Mesendoderm (in vitro differentiated cells): Measurements from ENCODE around the gene SRRM3.
"Not testable (repeated sequence)": the region's sequence is repeated elsewhere in the genome, so short reads cannot be mapped to it uniquely, and the experiment has no call there.

Source experiments
- DNase-seq: peaks from one replicate; pipeline ENCODE4 v3.0.0; 2013
- H2AK5ac ChIP-seq: 2 replicates; pipeline ENCODE4 v1.6.1; 2013; ENCODE audit warnings: low read length, inconsistent platforms
- H2BK120ac ChIP-seq: 2 replicates; pipeline ENCODE4 v1.6.1; 2013; ENCODE audit warnings: low read depth, mild to moderate bottlenecking, low read length, moderate library complexity, mixed read lengths
- H2BK15ac ChIP-seq: replicated peaks from 2 replicates; pipeline ENCODE4 v1.6.1; 2013; ENCODE audit warnings: low read depth, mild to moderate bottlenecking, moderate library complexity
- H2BK5ac ChIP-seq: 2 replicates; pipeline ENCODE4 v1.6.1; 2013; ENCODE audit warnings: low read length, inconsistent platforms
- H3K18ac ChIP-seq: 2 replicates; pipeline ENCODE4 v1.6.1; 2013; ENCODE audit warnings: mild to moderate bottlenecking, low read length, mixed read lengths
- H3K23ac ChIP-seq: one replicate; pipeline ENCODE4 v1.6.1; 2013; ENCODE audit warnings: low read length
- H3K27ac ChIP-seq: 2 replicates; pipeline ENCODE4 v1.5.1; 2013; ENCODE audit warnings: low read depth, mild to moderate bottlenecking, inconsistent platforms, low read length, moderate library complexity
- H3K27me3 ChIP-seq: 2 replicates; pipeline ENCODE4 v1.6.1; 2013; ENCODE audit warnings: low read length, control low read depth, mild to moderate bottlenecking, inconsistent platforms; ENCODE audit not compliant: insufficient read depth, poor library complexity
- H3K36me3 ChIP-seq: 2 replicates; pipeline ENCODE4 v1.6.1; 2013; ENCODE audit warnings: low read length, inconsistent platforms; ENCODE audit not compliant: control insufficient read depth, insufficient read depth
- H3K4ac ChIP-seq: one replicate; pipeline ENCODE4 v1.6.1; 2013; ENCODE audit warnings: low read depth, mild to moderate bottlenecking, low read length, moderate library complexity
- H3K4me1 ChIP-seq: 2 replicates; pipeline ENCODE4 v1.6.1; 2013; ENCODE audit warnings: low read depth, low read length, inconsistent platforms; ENCODE audit not compliant: control insufficient read depth
- H3K4me2 ChIP-seq: 2 replicates; pipeline ENCODE4 v1.6.1; 2013; ENCODE audit warnings: low read length
- H3K4me3 ChIP-seq: 2 replicates; pipeline ENCODE4 v1.5.1; 2013; ENCODE audit warnings: mild to moderate bottlenecking, low read length
- H3K56ac ChIP-seq: one replicate; pipeline ENCODE4 v1.6.1; 2013; ENCODE audit warnings: low read length
- H3K79me1 ChIP-seq: 2 replicates; pipeline ENCODE4 v1.6.1; 2013; ENCODE audit warnings: low read length, inconsistent platforms
- H3K79me2 ChIP-seq: 2 replicates; pipeline ENCODE4 v1.6.1; 2013; ENCODE audit warnings: mild to moderate bottlenecking, low read length; ENCODE audit not compliant: control insufficient read depth, insufficient read depth
- H3K9ac ChIP-seq: 2 replicates; pipeline ENCODE4 v1.6.1; 2013; ENCODE audit warnings: low read length, inconsistent platforms
- H4K5ac ChIP-seq: one replicate; pipeline ENCODE4 v1.6.1; 2013; ENCODE audit warnings: low read length
- H4K8ac ChIP-seq: one replicate; pipeline ENCODE4 v1.6.1; 2013; ENCODE audit warnings: low read depth, mild to moderate bottlenecking, control low read depth, low read length, moderate library complexity
- WGBS: extraction: QIAGEN DNeasy Blood & Tissue Kit; methylation state at CpG from one replicate; pipeline ENCODE4 v1.1.7; 2013; ENCODE audit warnings: low lambda C conversion rate, missing lambda C conversion rate; ENCODE audit not compliant: insufficient coverage; ENCODE audit errors: extremely low coverage; 5-methylcytosine and 5-hydroxymethylcytosine counted together

Gene SRRM3

DNA sequence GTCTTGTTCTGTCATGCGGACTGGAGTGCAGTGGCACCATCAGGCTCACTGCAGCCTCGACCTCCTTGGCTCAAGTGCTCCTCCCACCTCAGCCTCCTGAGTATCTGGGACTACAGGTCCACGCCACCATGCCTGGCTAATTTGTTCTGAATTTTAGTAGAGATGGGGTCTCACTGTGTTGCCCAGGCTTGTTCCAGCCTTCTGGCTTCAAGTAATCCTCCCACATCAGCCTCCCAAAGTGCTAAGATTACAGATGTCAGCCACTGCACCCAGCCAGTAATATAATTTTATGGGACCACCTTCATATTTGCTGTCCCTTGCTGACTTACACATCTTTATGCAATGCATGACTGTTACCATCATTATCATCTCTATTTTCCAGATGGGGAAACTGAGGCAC lies 99.3 kb downstream of the SRRM3 start:
- Histone ChIP-seq H3K4ac (no peak overlapping the region), H3K9ac (no peak overlapping the region), H2BK5ac (no peak overlapping the region), H3K4me1 (no peaks in the 10 kb centered on the region), H4K8ac (no peak overlapping the region), H3K36me3 (no peaks in the 10 kb centered on the region), H3K79me2 (no peaks in the 10 kb centered on the region), H4K5ac (no peak overlapping the region), H3K56ac (no peak overlapping the region), H2BK120ac (no peak overlapping the region), H3K79me1 (no peaks in the 10 kb centered on the region), H3K27me3 (no peaks in the 10 kb centered on the region), H2AK5ac (no peak overlapping the region), H3K23ac (no peak overlapping the region), H3K27ac (no peak overlapping the region), H3K18ac (no peak overlapping the region), H2BK15ac (no peak overlapping the region), H3K4me2 (no peak overlapping the region), H3K4me3 (no peak overlapping the region)
- no peak for DNase-seq
- WGBS, result no CpG with 5 or more reads among the region's 3 CpGs

GRCh38 chr7:76302347-76303201 lies 100.9 kb downstream of the SRRM3 start, which contains the start of gene HSPB1:
Gene HSPB1, plus strand, starts transcription at chr7:76302673. Its CDS starts 40 bp downstream, at chr7:76302713.
- H2BK120ac ChIP-seq, result no peak within 1 kb of the TSS
- H2BK15ac ChIP-seq, result no peak within 1 kb of the TSS
- peak within 1 kb of the TSS; percentile 82 for H3K27ac ChIP-seq
- peak within 1 kb of the TSS; percentile 85 for H3K18ac ChIP-seq
- H4K5ac ChIP-seq, result no peak within 1 kb of the TSS
- H3K4me2 ChIP-seq, result peak within 1 kb of the TSS; percentile 63
- H3K79me1 ChIP-seq, result no peaks in the 10 kb centered on the region
- H3K36me3 ChIP-seq, result no peaks in the 10 kb centered on the region
- H3K4me1 ChIP-seq, result no peaks in the 10 kb centered on the region
- peak within 1 kb of the TSS; percentile 7 for H4K8ac ChIP-seq
- H2BK5ac ChIP-seq, result peak within 1 kb of the TSS; percentile 2
- H3K4me3 ChIP-seq, result peak within 1 kb of the TSS; percentile 67
- peak within 1 kb of the TSS; percentile 93 for H3K56ac ChIP-seq
- no CpG with 5 or more reads among the region's 75 CpGs for WGBS
- no peak within 1 kb of the TSS for H3K23ac ChIP-seq
- H3K9ac ChIP-seq, result peak within 1 kb of the TSS; percentile 92
- H3K27me3 ChIP-seq, result no peaks in the 10 kb centered on the region
- H3K79me2 ChIP-seq, result no peaks in the 10 kb centered on the region
- peak; percentile 93 for DNase-seq
- H3K4ac ChIP-seq, result peak within 1 kb of the TSS; percentile 62
- no peak within 1 kb of the TSS for H2AK5ac ChIP-seq

DNA sequence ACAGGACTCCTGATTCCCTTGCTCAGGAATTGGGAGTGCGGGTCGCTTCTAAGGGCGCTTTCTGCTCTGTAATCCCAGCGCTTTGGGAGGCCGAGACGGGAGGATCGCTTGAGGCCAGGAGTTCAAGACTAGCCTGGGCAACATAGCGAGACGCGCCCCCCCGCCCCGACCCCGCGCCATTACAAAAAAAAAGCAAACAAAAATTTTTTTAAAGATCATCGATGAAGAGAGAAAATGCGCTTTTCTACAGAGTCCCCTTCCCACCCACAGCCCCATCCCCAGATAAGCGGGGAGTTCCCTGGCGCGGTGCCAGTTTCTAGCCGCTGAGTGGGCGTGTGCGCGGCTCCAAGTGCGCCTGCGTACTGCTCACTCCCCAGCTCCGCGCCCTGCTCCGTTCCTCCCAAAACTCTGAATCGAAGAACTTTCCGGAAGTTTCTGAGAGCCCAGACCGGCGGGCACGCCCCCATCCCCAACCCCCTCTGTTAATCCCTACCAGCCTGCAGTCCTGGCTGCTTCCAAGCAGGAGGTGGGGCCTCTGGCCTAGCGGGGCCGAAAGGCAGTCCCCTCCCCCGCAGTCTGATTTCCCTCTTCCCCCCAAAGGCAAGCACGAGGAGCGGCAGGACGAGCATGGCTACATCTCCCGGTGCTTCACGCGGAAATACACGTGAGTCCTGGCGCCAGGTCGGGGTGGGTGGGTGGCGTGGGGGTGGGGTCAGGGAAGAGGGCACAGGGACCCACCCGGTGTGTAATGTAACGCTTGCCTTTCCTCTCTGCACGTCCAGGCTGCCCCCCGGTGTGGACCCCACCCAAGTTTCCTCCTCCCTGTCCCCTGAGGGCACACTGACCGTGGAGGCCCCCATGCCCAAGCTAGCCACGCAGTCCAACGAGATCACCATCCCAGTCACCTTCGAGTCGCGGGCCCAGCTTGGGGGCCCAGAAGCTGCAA lies 101.8 kb downstream of the SRRM3 start:
- Histone ChIP-seq H3K36me3 (no peaks in the 10 kb centered on the region), H2AK5ac (no peak overlapping the region), H2BK15ac (no peak overlapping the region), H3K9ac (peak overlapping the region; percentile 92), H2BK120ac (no peak overlapping the region), H2BK5ac (no peak overlapping the region), H3K79me2 (no peaks in the 10 kb centered on the region), H3K4me3 (peak overlapping the region; percentile 67), H3K18ac (peak overlapping the region; percentile 94), H3K27me3 (no peaks in the 10 kb centered on the region), H3K23ac (no peak overlapping the region), H4K5ac (no peak overlapping the region), H3K4me2 (peak overlapping the region; percentile 63), H3K56ac (peak overlapping the region; percentile 93), H3K27ac (peak overlapping the region; percentile 82), H3K4ac (peak overlapping the region; percentile 62), H4K8ac (no peak overlapping the region), H3K4me1 (no peaks in the 10 kb centered on the region), H3K79me1 (no peaks in the 10 kb centered on the region)
- DNase-seq, result peak; percentile 99
- no CpG with 5 or more reads among the region's 56 CpGs for WGBS

- Histone ChIP-seq H4K5ac (no peak overlapping the region), H3K9ac (no peak overlapping the region), H2AK5ac (no peak overlapping the region), H3K56ac (peak overlapping the region; percentile 30), H4K8ac (no peak overlapping the region), H3K4me3 (no peak overlapping the region), H3K27ac (no peak overlapping the region), H3K4me1 (no peaks in the 10 kb centered on the region), H2BK15ac (no peak overlapping the region), H3K4me2 (no peak overlapping the region), H3K18ac (no peak overlapping the region), H2BK120ac (no peak overlapping the region), H3K79me1 (no peaks in the 10 kb centered on the region), H3K79me2 (no peaks in the 10 kb centered on the region), H3K27me3 (no peaks in the 10 kb centered on the region), H3K23ac (no peak overlapping the region), H3K36me3 (no peaks in the 10 kb centered on the region), H3K4ac (no peak overlapping the region), H2BK5ac (no peak overlapping the region)
- WGBS, result no CpG with 5 or more reads among the region's 10 CpGs
- DNase-seq, result no peak
Measured at GRCh38 chr7:76304888-76305375, 103.2 kb downstream of the SRRM3 start.

- H2BK15ac ChIP-seq, H3K9ac ChIP-seq, H3K18ac ChIP-seq, H3K79me1 ChIP-seq, H3K4me2 ChIP-seq, H3K79me2 ChIP-seq, H3K27ac ChIP-seq, H4K5ac ChIP-seq, H3K27me3 ChIP-seq, H2AK5ac ChIP-seq, H3K4me1 ChIP-seq, H3K36me3 ChIP-seq, H3K4ac ChIP-seq, H3K56ac ChIP-seq, H2BK5ac ChIP-seq, DNase-seq, H2BK120ac ChIP-seq, H3K23ac ChIP-seq, H4K8ac ChIP-seq, H3K4me3 ChIP-seq: not testable (repeated sequence)
- no CpG with 5 or more reads among the region's 12 CpGs for WGBS
Measured at GRCh38 chr7:76308874-76309273, 107.2 kb downstream of the SRRM3 start.
